ENCODE data around the gene PKMYT1. TPM values are rescaled to one million over a fixed set of nuclear protein-coding genes. Genes with fewer than 3 reads are reported as not detected.

PKMYT1 gene
- total and polyA plus RNA-seq, 2 of the 4 experiments (the other 2 are of a cell fraction), result 1.8 to 14.9 TPM

GRCh38 chr16:2960183-2961010, 19.8 kb downstream of the PKMYT1 start:
- H3K36me3 ChIP-seq (ENCODE audit: control insufficient read depth, insufficient read depth, low read length), result no peaks in the 10 kb centered on the region
- TF ChIP-seq CTCF (conservative IDR thresholded peaks at IDR 0.05; ENCODE audit: low read depth, low read length) (no peak), RAD21 (IDR thresholded peaks at IDR 0.05; ENCODE audit: low read length) (no peak), RFX5 (IDR thresholded peaks at IDR 0.05; ENCODE audit: low read depth, low read length) (no peak), ELK1 (IDR thresholded peaks at IDR 0.05; ENCODE audit: borderline replicate concordance, low read depth, low read length) (no peak), RCOR1 (IDR thresholded peaks at IDR 0.05; ENCODE audit: insufficient replicate concordance, low read length) (no peak), CHD1 (IDR thresholded peaks at IDR 0.05; ENCODE audit: low read depth, low read length) (no peak)
- no peak overlapping the region for H3K14ac ChIP-seq (replicated peaks; ENCODE audit: low read depth, low read length)
- in situ Hi-C loops (cut with MboI; ENCODE audit: low sequenced_read_pairs) (no loop called here), dilution Hi-C loops (cut with HindIII; ENCODE audit: low sequenced_read_pairs, unreplicated experiment) (no loop called here), intact Hi-C loops (cut with micrococcal nuclease) (no loop called here)
- H3K79me1 ChIP-seq (ENCODE audit: low read depth in 1 of 2, low read length in 2 of 2), result no peaks in the 10 kb centered on the region
- no peak for DNase-seq
- no TSS peak for BruUV-seq (replicated peaks)
- H2BK20ac ChIP-seq (ENCODE audit: low read depth, low read length), result no peak overlapping the region
- H4K8ac ChIP-seq (ENCODE audit: low read depth in 2 of 2, low read length in 2 of 2), result no peak overlapping the region
- no peaks in the 10 kb centered on the region for H3K9me1 ChIP-seq (ENCODE audit: insufficient read depth, low read length)
- no peak overlapping the region for H3K27ac ChIP-seq (ENCODE audit: insufficient read depth, low read length)
- peaks cover 15% of the 10 kb centered on the region; the same call in 1 of the 2 replicates for H4K20me1 ChIP-seq (ENCODE audit: insufficient read depth, low read length)
- no peak overlapping the region for H3K4ac ChIP-seq (ENCODE audit: low read depth, low read length)
- no peak overlapping the region for H2BK15ac ChIP-seq (ENCODE audit: low read depth, low read length)
- H4K91ac ChIP-seq (ENCODE audit: insufficient read depth, low read depth, low read length), result no peak overlapping the region
- no peak overlapping the region for H2AK5ac ChIP-seq (ENCODE audit: low read depth, low read length)
- no peak overlapping the region for H3K18ac ChIP-seq (ENCODE audit: low read depth, low read length)
- 86% methylated on average over 9 of the region's 17 CpGs; no CpG with 5 or more reads in 1 of the 2 experiments for WGBS, 2 experiments (ENCODE audit: extremely low coverage in 2 of 2, insufficient read length in 1 of 2)
- H3K23ac ChIP-seq (ENCODE audit: low read depth, low read length), result no peak overlapping the region
- CTCF ChIA-PET, result no interaction called here
- H2BK5ac ChIP-seq (ENCODE audit: low read depth, low read length, poor library complexity, severe bottlenecking), result no peak overlapping the region
- POLR2A ChIA-PET (ENCODE audit: unreplicated experiment), result no interaction called here
- peaks cover 3% of the 10 kb centered on the region; the same call in 1 of the 2 replicates for H3K4me1 ChIP-seq (ENCODE audit: control insufficient read depth, insufficient read depth, low read length)
- H2AK9ac ChIP-seq (replicated peaks; ENCODE audit: low read depth, low read length, poor library complexity), result peak overlapping the region; percentile 16
- H3K4me2 ChIP-seq (ENCODE audit: low read depth, low read length), result no peak overlapping the region
- H3K27me3 ChIP-seq (ENCODE audit: control insufficient read depth, insufficient read depth, low read length), result peaks cover 58% of the 10 kb centered on the region
- H3K9ac ChIP-seq (ENCODE audit: low read depth, low read length), result no peak overlapping the region
- ATAC-seq (ENCODE audit: low read depth), result no peak
- H3K9me3 ChIP-seq (ENCODE audit: control insufficient read depth, insufficient read depth, low read length), result no peaks in the 10 kb centered on the region; the same call in 1 of the 2 replicates
- H4K5ac ChIP-seq (ENCODE audit: low read depth, low read length), result no peak overlapping the region
- no peak overlapping the region for H3K4me3 ChIP-seq (ENCODE audit: insufficient read depth, low read depth, low read length)
- H3K56ac ChIP-seq (ENCODE audit: extremely low read depth, insufficient read depth, low read length), result no peak overlapping the region
- no peak overlapping the region for H2BK120ac ChIP-seq (ENCODE audit: low read depth, low read length)
- H2AFZ ChIP-seq (replicated peaks; ENCODE audit: low read length, poor library complexity), result peak overlapping the region; percentile 43
